Subcutaneous abdominal adipose tissue (tissue), 5 donors: ENCODE results near the gene TTC28.

Source experiments
- H3K27ac ChIP-seq: one replicate; pipeline ENCODE4 v1.7.0; 2013; ENCODE audit warnings: low read depth, mild to moderate bottlenecking, inconsistent platforms, low read length, moderate library complexity
- H3K27me3 ChIP-seq, 5 donors: one replicate each; pipeline ENCODE4 v1.7.0; 2013; ENCODE audit warnings: low read length in 5 of 5, inconsistent platforms in 1 of 5; ENCODE audit not compliant: control insufficient read depth in 5 of 5, insufficient read depth in 4 of 5
- H3K36me3 ChIP-seq, 5 donors: one replicate each; pipeline ENCODE4 v1.7.0; 2013; ENCODE audit warnings: low read length in 5 of 5; ENCODE audit not compliant: control insufficient read depth in 5 of 5, insufficient read depth in 5 of 5
- H3K4me1 ChIP-seq, 5 donors: one replicate each; pipeline ENCODE4 v1.7.0; 2013; ENCODE audit warnings: low read length in 5 of 5, mild to moderate bottlenecking in 3 of 5, moderate library complexity in 1 of 5; ENCODE audit not compliant: control insufficient read depth in 5 of 5, insufficient read depth in 5 of 5
- H3K4me3 ChIP-seq, 5 donors: one replicate each; pipeline ENCODE4 v1.7.0; 2013; ENCODE audit warnings: low read length in 5 of 5, low read depth in 1 of 5
- H3K9ac ChIP-seq, 5 donors: one replicate each; pipeline ENCODE4 v1.7.0; 2013; ENCODE audit warnings: low read length in 5 of 5, mild to moderate bottlenecking in 4 of 5, moderate library complexity in 3 of 5
- H3K9me3 ChIP-seq, 5 donors: one replicate each; pipeline ENCODE4 v1.7.0; 2013; ENCODE audit warnings: low read length in 5 of 5; ENCODE audit not compliant: control insufficient read depth in 5 of 5
- donor health status: healthy.
- donor health status: healthy.
- donor health status: healthy.
- donor health status: healthy.
- donor health status: healthy.

The TTC28 gene

GRCh38 chr22:28148816-28149465 is 530.7 kb downstream of the TTC28 start:
- no peaks in the 10 kb centered on the region for H3K36me3 ChIP-seq
- H3K9ac ChIP-seq: no peak overlapping the region
- H3K4me3 ChIP-seq: no peak overlapping the region
- no peak overlapping the region for H3K27ac ChIP-seq
- no peaks in the 10 kb centered on the region for H3K27me3 ChIP-seq
- peaks cover 0 to 40% (median 21%) of the 10 kb centered on the region in 5 donors for H3K4me1 ChIP-seq
- no peaks in the 10 kb centered on the region for H3K9me3 ChIP-seq

GRCh38 chr22:28147401-28147800 is 532.2 kb downstream of the TTC28 start:
- Histone ChIP-seq H3K4me1 (peaks cover 0 to 55% (median 37%) of the 10 kb centered on the region in 5 donors), H3K9me3 (no peaks in the 10 kb centered on the region), H3K9ac (no peak overlapping the region)

GRCh38 chr22:28146401-28147314 is 533.0 kb downstream of the TTC28 start:
- Histone ChIP-seq H3K27me3 (no peaks in the 10 kb centered on the region), H3K36me3 (no peaks in the 10 kb centered on the region), H3K4me3 (no peak overlapping the region), H3K9ac (no peak overlapping the region), H3K4me1 (peaks cover 0 to 62% (median 41%) of the 10 kb centered on the region in 5 donors), H3K9me3 (no peaks in the 10 kb centered on the region), H3K27ac (peak overlapping the region; percentile 24)

More at GRCh38 chr22:28147401-28147800, 532.2 kb downstream of the TTC28 start:
- Histone ChIP-seq H3K27ac (peak overlapping the region; percentile 24), H3K36me3 (no peaks in the 10 kb centered on the region), H3K27me3 (no peaks in the 10 kb centered on the region), H3K4me3 (no peak overlapping the region)

GRCh38 chr22:28143961-28144745 is 535.5 kb downstream of the TTC28 start:
- Histone ChIP-seq H3K27me3 (no peaks in the 10 kb centered on the region), H3K9ac (no peak overlapping the region), H3K9me3 (no peaks in the 10 kb centered on the region), H3K27ac (peak overlapping the region; percentile 79), H3K4me3 (no peak overlapping the region), H3K4me1 (peaks cover 0 to 68% (median 50%) of the 10 kb centered on the region in 5 donors), H3K36me3 (no peaks in the 10 kb centered on the region)

GRCh38 chr22:28143241-28143865 is 536.3 kb downstream of the TTC28 start:
- peak overlapping the region; percentile 79 for H3K27ac ChIP-seq

GRCh38 chr22:28142361-28142961 is 537.2 kb downstream of the TTC28 start:
- Histone ChIP-seq H3K27ac (peak overlapping the region; percentile 79), H3K4me1 (peaks cover 0 to 63% (median 50%) of the 10 kb centered on the region in 5 donors)

More at GRCh38 chr22:28143241-28143865, 536.3 kb downstream of the TTC28 start:
- H3K4me3 ChIP-seq: no peak overlapping the region
- no peaks in the 10 kb centered on the region for H3K36me3 ChIP-seq
- H3K9ac ChIP-seq: no peak overlapping the region
- H3K27me3 ChIP-seq: no peaks in the 10 kb centered on the region
- H3K9me3 ChIP-seq: no peaks in the 10 kb centered on the region
- peaks cover 0 to 65% (median 50%) of the 10 kb centered on the region in 5 donors for H3K4me1 ChIP-seq

GRCh38 chr22:28141614-28142013 is 538.0 kb downstream of the TTC28 start:
- Histone ChIP-seq H3K27me3 (no peaks in the 10 kb centered on the region), H3K9me3 (peaks cover 0 to 6% (median 6%) of the 10 kb centered on the region in 5 donors), H3K4me1 (peaks cover 0 to 55% (median 45%) of the 10 kb centered on the region in 5 donors), H3K27ac (peak overlapping the region; percentile 79), H3K4me3 (no peak overlapping the region), H3K36me3 (no peaks in the 10 kb centered on the region), H3K9ac (peak overlapping the region in 1 of 5 donors; percentile 63)

More at GRCh38 chr22:28142361-28142961, 537.2 kb downstream of the TTC28 start:
- H3K4me3 ChIP-seq: peak overlapping the region in 3 of 5 donors; percentile 25 to 41 (median 27)
- no peaks in the 10 kb centered on the region for H3K36me3 ChIP-seq
- peak overlapping the region in 2 of 5 donors; percentile 31 to 63 for H3K9ac ChIP-seq
- no peaks in the 10 kb centered on the region for H3K27me3 ChIP-seq
- peaks cover 0 to 2% (median 2%) of the 10 kb centered on the region in 5 donors for H3K9me3 ChIP-seq

GRCh38 chr22:28139961-28140360 is 539.7 kb downstream of the TTC28 start:
- Histone ChIP-seq H3K27ac (peak overlapping the region; percentile 79), H3K4me1 (peaks cover 0 to 51% (median 43%) of the 10 kb centered on the region in 5 donors), H3K9ac (no peak overlapping the region), H3K9me3 (peaks cover 0 to 6% (median 6%) of the 10 kb centered on the region in 5 donors), H3K36me3 (no peaks in the 10 kb centered on the region), H3K27me3 (no peaks in the 10 kb centered on the region), H3K4me3 (no peak overlapping the region)

- H3K9ac ChIP-seq: no peak overlapping the region
Observed at GRCh38 chr22:28139516-28139915, 540.1 kb downstream of the TTC28 start.

More at GRCh38 chr22:28139516-28139915, 540.1 kb downstream of the TTC28 start:
- Histone ChIP-seq H3K27ac (peak overlapping the region; percentile 18), H3K4me3 (no peak overlapping the region), H3K4me1 (peaks cover 0 to 47% (median 38%) of the 10 kb centered on the region in 5 donors), H3K36me3 (no peaks in the 10 kb centered on the region), H3K9me3 (peaks cover 0 to 6% (median 6%) of the 10 kb centered on the region in 5 donors), H3K27me3 (no peaks in the 10 kb centered on the region)
